GM19238 (cell line): ENCODE data around the gene ABCC1.

Experiments
- DNase-seq: peaks from one replicate; pipeline ENCODE4 v3.0.0; 2011; ENCODE audit warnings: low spot score; ENCODE audit not compliant: insufficient read length

Gene ABCC1

DNA sequence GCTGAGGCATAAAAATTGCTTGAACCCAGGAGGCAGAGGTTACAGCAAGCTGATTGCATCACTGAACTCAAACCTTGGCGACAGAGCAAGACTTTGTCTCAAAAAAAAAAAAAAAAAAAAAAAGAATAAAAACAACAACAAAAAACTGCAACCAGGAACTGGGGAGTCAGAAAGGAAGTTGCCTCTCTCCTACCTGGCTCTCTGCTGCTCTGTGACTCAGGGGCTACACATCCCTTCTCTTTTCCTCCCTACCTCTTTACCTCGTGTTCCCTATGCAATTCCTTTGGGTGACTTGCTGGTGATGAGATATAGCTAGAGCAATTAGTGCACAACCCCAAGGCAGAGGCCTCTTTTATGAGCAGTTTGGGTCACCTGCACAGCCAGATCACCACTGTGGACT is 95.9 kb downstream of the ABCC1 start:
- no peak for DNase-seq

DNA sequence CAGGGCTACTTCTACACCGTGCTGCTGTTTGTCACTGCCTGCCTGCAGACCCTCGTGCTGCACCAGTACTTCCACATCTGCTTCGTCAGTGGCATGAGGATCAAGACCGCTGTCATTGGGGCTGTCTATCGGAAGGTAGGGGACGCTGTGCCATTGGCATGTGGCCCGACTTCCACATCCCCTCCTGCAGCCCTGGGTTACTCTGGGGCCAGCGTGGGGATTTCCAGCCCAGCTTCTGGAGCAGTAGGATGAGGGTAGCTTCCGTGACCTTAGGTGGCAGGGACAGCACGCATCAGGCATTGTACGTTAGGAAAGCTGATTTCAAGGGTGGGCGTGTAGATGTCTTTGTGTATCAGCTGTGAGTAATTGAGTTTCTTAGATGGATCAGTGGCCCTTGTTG is 96.5 kb downstream of the ABCC1 start:
- DNase-seq = no peak

DNA sequence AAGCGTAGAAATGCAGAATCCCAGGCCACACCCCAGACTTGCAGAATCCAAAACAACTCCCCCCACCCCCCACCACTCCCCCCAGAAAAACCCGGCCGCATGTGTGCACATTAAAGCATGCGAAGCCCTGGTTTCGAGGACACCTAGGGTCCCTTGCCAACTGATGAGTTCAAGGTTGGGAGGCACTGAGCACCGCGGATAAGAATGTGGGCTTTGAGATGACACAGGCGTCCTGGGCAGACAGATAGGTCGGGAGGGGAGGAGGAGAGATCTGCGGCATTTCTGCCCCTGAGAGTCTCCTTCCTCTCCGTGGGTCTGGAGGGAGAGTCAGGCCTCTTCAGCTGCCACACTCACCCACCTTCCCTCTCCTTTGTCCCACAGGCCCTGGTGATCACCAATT is 98.3 kb downstream of the ABCC1 start:
- no peak for DNase-seq

DNA sequence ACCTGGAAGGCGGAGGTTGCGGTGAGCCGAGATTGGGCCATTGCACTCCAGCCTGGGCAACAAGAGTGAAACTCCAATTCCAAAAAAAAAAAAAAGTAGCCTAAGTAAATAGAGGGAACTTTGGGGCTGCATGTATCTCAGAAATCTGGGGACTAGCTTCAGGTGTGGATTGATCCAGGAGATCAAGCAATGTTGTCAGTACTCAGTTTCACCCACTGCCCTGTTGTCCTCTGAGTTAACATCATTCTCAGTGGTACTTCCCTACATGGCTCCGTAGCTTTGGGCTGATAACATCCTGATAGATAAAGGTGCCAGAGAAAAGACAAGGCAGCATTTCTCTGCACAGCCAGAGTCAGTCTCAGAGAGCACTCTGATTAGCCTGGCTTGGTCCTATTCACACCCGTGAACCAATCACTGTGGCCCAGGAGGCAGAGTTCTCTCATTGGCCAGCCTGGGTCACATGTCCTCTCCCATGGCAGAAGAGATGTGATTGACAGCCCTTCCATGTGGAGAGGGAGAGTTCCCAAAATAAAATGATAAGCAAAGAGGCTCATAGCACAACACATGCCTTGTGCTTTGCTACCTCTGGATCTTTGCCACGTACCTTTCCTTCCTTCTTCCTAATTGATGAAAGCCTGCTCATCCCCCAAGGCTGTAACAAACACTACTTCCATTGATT is 99.6 kb downstream of the ABCC1 start:
- DNase-seq = no peak

DNA sequence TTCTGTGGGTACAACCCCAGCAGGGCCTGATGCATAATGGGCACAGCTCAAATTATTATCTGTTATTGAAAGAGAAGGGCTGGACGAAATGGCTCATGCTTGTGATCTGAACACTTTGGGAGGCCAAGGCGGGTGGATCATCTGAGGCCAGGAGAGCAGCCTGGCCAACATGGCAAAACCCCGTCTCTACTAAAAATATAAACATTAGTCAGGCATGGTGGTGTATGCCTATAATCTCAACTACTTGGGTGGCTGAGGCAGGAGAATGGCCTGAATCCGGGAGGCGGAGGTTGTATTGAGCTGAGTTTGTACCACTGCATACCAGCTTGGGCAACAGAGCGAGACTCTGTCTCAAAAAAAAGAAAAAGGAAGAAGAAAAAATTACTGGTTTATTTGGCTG is 100.7 kb downstream of the ABCC1 start:
- DNase-seq = no peak

DNA sequence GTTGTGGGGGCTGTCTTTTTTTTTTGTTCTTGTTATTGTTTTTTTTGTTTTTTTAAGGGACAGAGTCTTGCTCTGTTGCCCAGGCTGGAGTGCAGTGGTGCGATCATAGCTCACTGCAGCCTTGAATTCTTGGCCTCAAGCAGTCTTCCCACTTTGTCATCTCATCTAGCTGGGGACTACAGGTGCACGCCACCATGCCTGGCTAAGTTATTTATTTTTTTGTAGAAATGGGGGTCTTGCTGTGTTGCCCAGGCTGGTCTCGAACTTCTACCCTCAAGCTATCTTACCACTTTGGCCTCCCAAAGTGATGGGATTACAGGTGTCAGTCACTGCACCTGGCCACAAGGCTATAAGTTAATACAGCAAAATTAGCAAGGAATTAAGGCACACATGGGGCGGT is 101.7 kb downstream of the ABCC1 start:
- DNase-seq = no peak

DNA sequence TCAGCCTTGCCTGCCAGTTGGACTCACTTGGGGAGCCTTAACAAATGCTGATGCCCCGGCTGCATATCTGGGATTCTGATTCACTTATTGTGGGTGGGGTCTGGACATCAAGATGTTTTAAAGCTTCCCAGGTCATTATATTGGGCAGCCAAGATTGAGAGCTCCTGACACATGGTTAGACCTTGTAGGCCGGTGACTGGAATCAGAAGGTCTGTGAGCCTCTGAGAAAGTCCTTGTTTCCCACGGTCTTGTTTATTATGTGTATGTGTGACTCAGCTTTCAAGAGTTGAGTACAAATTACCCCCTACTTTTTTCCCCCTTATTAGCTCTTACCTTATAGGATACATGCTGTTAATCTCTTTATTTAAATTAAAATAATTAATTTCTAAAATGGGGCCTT is 103.5 kb downstream of the ABCC1 start:
- no peak for DNase-seq

DNA sequence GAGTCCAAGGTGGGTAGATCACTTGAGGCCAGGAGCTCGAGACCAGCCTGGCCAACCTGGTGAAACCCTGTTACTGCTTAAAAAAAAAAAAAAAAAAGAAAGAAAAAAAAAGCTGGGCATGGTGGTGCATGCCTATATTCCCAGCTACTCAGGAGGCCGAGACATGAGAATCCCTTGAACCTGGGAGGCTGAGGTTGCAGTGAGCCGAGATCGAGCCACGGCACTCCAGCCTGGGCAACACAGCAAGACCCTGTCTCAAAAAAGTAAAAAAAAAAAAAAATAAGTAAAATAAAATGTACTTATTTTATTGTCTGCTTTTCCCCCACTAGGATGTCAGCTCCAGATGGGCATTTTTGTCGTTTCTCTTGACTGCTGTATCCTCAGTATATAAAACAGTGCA is 107.7 kb downstream of the ABCC1 start:
- no peak for DNase-seq

DNA sequence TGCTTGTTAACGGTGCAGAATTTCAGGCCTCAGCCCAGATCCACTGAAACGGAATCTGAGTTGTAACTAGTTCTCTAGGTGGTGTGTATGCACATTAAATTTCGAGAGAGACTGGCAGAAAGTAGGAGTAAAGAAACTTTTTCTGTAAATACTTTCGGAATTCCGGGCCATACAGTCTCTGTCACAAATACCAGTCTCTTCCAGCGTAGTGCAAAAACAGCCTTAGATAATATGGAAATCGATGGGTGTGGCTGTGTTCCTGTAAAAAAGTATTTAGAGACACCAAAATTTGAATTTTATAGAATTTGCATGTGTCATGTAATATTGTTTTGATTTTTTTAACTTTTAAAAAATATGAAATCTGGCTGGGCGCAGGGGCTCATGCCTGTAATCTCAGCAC is 109.7 kb downstream of the ABCC1 start:
- DNase-seq = no peak

DNA sequence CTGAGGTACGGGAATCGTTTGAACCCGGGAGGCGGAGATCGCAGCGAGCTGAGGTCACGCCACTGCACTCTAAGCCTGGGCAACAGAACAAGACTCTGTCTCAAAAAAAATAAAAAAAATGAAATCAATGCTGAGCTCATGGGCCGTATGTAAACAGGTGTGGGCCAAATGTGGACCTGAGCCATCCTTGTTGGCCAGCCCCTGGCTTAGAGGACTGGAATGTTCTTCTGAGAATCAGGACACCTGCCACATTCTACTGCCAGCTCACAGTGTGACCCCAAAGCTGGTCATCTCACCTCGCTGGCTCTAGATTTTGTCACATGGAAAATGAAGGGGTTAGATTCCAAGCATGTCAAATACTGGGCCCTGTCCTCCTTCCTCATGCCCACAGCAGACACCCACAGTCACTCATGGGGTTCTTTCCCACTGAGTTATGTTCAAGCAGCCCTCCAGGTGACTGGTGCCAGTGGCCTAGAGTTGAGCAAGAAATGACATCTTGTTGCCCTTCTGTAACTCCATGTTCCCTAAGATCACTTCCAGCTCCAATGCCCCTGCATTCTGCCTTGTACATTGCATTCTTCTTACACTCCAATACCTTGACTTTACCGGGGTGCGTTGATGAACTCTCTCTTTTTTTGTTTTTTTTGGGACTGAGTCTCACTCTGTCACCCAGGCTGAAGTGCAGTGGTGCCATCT is 110.6 kb downstream of the ABCC1 start:
- no peak for DNase-seq

DNA sequence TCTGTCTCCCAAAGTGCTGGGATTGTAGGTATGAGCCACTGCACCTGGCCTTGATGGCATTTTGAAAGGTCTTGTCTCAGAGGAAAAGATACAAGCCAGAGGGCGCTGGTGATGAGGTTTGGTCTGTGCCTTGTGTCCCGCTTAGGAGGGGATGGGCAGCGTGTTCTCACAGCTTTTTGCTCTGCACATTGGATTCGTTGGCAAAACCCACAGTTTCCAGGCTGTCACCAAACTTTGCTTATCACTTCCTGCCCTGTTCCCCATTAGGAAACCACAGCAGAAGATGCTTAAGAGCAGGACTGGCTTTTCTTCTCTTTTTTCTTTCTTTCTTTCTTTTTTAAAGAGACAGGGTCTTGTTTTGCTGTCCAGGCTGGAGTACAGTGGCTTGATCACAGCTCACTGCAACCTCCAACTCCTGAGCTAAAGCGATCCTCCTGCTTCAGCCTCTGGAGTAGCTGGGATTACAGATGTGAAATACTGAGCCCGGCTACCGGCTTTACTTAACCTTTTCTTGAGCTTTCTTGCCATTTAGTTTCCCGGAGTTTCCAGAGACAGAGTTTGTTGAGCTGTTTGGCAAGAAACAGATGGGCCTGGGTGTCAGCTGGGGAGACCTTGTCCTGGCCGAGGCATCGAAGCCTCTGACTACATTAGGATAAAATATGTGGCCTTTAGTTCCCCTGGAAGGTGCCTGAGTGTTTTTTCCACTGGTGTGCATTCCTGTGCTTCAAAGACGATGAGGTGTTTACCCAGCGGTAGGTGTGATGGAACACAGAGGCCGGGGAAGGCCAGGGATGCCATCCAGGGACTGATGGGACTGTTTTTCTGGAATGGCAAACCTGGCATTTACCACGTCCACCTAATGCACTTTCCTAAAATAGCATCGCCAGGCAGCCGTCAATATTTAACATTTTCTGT is 112.9 kb downstream of the ABCC1 start:
- peak; percentile 35 for DNase-seq

DNA sequence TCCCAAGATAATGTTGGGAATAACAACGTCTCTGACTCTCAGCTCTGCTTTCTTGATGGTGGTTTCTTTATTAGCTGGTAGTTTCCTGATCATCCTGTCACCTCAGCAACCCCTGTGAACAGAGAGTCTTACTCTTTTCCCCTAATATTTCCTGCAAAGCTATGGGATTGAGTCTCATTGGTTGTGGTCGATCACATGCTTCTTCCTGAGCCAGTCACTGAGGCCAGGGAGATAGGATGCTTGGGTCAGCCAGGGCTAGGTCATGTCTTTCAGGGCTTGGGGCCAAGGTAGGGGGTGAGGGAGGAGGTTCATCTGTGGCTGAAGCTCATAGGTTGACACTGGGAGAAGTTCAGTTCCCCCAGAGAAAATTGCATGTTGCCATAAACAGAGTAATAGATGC is 114.3 kb downstream of the ABCC1 start:
- DNase-seq = no peak

DNA sequence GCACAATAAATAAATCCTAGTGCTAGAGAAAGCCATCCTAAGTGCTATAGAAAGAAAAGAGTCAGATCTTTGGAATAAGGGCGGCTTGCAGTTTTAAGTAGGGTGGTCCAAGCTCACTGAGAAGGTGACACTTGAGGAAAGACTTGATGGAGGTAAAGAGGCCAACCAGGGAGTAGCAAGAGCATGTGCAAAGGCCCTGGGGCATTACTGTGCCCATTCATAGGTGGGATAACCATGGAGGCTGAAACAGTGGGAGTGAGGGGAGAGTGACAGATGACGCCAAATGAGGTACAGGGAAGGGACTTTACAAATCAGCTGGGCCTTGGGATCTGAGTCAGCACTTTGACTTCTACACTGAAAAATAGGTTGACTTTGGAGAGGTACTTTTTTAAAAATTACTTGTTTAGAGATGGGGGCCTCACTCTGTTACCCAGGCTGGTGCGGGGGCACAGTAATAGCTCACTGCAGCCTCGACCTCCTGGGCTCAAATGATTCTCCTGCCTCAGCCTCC is 115.5 kb downstream of the ABCC1 start:
- DNase-seq = no peak

DNA sequence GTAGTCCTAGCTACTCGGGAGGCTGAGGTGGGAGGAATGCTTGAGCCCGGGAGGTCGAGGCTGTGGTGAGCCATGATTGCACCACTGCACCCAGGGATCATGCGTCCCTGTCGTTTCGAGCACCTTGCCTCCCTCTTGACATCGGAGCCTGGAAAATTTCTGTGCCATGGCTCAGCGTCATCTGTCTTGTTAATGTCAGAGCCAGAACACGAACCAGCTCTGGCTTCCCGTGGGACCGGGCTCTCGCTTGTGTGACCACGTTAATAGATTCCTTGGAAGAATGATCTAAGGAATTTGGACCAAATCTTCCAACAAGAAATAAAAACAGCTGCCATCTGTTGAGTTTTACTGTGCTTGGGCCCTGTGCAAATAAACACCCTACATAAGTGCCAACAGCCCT is 117.7 kb downstream of the ABCC1 start:
- DNase-seq = no peak

DNA sequence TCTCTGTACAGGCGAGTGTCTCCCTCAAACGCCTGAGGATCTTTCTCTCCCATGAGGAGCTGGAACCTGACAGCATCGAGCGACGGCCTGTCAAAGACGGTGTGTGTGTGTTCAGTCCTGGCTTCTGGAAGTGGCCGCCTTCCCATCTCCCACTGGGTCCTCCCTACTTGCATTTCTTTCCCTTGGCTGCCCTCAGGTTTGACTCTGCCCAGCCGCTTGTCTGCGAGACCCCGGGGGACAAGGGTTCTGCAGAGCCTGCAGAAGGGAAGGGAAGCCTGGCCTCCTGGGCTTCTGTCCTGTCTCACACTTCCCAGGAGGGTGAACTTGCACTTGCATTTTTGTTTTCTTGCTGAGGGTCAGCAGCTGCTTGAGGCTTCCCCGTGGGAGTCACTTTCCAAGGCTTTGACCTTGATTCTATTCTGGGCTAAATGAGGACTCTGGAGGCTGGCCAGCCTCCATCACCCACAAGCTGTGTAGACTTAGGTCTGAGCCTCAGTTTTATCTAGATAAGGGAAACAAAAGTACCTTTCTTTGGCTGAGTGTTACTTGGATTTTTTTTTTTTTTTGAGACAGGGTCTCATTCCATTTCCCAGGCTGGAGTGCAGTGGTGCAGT is 122.3 kb downstream of the ABCC1 start:
- DNase-seq = no peak

DNA sequence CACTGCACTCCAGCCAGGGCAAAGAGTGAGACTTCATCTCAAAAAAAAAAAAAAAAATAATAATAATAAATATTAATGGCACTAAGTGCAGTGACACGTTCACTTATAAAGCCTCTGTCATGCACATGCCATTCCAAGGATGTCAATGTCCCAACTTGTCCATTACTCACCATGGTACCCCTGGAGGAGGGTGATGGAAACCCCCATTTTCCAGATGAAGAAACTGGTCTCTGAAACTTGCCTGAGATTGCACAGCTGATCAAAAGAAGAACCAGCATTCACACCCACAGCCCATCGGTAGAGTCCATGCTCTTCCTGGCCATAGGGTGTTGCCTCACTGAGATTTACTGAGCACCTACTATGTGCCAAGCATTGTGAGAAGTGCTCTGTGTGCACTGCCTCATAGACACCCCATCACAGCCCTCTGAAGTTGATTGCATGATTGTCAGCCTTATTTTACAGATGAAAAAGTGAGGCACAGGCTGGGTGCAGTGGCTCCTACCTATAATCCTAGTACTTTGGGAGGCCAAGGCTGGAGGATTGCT is 123.7 kb downstream of the ABCC1 start:
- DNase-seq = no peak

DNA sequence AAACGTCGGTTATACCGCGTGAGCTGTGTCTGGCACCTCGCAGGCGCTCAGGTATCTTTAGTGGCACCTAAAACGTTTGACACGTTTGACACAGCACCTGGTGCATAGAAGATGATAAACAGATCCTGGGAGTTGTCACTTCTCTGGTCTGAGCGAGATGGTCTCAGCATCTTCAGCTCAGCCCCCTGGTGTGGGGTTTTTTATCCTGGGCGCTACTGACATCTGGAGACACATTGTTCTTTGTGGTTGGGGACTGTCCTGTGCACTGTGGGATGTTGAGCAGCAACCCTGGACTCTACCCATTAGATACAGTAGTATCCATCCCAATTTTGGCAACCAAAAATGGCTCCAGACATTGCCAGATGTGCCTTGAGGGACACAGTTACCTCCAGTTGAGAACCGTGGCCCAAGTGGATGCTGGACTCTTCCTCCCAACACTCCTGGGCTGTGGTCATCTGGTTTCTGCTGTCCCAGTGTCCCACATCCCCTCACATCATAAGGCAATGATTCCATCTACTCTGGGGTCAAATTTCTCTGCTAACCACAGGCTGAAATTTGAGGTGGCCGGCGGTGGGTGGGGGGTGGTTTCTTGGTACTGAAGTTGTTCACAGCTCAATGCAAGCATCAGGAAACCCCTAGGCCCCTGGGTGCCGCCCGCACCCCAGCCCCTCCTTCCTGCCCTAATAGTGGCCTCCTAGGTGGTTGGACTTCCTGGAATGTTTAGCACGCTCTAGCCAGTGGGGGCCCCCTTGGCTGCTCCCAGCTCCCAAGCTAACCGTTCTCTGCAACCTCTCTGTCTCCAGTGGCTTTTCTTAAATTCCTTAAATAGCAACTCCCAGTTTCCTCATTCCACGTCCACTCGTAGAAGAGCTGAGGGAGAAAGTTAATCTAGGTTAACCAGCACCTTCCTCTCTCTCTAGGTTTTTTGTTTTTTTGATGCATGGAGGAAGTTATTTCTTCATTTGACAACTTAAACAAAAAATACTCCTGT is 124.8 kb downstream of the ABCC1 start:
- DNase-seq = no peak

DNA sequence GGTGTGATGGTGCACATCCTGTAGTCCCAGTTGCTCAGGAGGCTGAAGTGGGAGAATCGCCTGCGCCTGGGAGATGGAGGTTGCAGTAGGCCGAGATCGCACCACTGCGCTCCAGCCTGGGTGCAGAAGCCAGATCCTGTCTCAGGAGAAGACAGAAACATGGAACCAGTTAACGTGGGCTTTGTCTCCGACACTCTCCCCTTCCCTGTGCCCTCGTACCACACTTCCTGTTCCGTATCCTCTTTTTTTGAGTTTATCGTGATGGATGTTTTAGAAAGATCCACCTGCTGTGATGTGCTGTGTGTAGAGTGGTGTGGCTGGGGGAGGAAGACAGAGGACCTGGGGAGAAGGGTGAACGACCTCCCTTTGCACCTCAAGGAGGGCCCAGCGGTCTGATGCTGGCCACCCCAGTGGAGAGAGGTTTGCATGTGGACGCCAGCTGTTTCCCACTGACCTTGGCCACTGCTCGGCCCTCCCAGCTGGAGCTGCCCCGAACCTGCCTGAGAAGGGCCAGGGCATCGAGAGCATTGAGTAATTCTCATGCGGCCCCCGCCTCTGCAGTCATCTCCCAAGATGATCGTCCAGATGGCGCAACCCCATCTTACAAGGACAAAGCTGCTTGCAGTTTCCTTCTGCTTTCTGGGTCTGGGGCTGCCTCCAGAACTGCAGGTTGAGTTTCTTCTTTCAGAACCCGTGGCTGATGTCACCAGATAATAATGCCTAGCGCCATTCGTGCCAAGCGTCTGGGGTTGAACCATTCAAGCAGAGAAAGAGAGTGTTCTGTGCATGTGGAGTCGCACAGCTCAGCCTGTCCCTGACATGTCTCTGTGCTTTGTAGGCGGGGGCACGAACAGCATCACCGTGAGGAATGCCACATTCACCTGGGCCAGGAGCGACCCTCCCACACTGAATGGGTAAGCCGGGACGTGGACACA is 126.3 kb downstream of the ABCC1 start:
- DNase-seq = no peak

DNA sequence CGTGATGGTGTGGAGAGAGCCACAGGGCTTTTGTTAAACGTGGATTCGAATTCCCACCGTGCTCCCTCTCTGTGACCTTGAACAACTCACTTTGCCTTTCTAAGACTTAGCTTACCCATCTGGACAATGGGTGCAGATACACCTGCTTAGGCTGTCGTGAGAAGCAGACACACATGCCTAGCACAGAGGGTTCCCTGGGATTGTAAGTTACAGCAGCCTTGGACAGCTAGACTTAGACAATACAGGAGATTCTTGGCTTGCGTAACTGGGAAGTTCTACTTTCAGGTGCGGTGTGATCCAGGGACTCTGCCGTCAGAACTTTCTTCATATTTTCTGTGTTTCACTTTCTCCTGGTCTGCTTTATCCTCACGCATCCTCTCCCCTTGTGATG is 127.0 kb downstream of the ABCC1 start:
- DNase-seq = no peak
